ENCODE measurements around the gene CEP85.
"Not testable (repeated sequence)": the region's sequence is repeated elsewhere in the genome, so short reads cannot be mapped to it uniquely, and the experiment has no call there.

CEP85 gene

DNA sequence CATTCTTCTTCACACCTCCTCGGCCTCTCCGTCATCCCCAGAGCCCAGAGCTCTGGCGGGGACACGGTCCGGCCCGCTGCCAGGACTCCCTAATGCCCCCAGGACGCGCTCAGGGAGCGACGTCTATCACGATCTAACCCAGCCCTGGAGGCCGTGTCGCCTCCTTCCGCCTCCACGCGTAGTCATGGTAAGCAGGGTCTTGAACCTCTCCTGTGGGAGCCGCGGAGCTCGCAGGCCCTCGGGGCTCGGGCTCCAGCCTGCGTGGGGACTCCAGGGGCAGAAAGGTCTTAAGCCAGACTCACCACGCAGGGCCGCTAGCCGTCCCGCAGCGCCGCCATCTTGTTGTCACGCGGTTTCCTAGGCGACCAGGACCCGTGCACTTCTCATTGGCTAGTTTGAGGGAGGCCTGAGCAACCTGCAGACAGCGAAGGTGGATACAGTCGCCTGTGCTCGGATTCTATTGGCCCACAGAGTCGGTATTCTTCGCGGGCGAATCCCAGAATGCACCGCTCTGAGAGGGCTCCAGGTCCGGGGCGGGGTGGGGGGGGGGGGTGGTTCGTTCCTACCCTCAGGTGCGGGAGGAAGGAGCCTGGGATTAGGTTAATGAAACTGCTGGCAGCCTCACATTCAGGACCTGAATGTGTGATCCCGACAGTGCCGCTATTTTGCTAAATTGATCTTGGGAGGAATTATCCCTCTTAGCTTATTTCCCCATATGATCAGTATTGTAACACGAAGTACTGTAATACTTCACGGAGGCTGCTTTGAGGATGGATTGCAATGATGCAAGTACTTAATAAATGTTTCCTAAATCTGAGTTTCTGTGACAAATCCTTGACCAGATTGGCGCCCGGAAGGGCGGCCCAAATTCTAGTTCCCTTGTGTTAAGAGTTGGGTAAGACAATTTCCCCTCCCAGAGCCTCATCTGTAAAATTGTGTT, 72.6 kb downstream of the CEP85 start, which contains the start of gene UBXN11:
UBXN11 (minus strand) TSS at position 347 of the 940 bp plus-strand sequence. CDS start 3,753 bp downstream, outside the sequence.
- peaks cover 19% of the 10 kb centered on the region for H3K4me1 ChIP-seq (ENCODE audit: low read depth, poor library complexity, severe bottlenecking)
- H3K27me3 ChIP-seq (ENCODE audit: insufficient read depth, low read depth), result no peaks in the 10 kb centered on the region
- H2AFZ ChIP-seq (ENCODE audit: low read depth), result peak within 1 kb of the TSS; percentile 96
- TF ChIP-seq, protein P1, sequence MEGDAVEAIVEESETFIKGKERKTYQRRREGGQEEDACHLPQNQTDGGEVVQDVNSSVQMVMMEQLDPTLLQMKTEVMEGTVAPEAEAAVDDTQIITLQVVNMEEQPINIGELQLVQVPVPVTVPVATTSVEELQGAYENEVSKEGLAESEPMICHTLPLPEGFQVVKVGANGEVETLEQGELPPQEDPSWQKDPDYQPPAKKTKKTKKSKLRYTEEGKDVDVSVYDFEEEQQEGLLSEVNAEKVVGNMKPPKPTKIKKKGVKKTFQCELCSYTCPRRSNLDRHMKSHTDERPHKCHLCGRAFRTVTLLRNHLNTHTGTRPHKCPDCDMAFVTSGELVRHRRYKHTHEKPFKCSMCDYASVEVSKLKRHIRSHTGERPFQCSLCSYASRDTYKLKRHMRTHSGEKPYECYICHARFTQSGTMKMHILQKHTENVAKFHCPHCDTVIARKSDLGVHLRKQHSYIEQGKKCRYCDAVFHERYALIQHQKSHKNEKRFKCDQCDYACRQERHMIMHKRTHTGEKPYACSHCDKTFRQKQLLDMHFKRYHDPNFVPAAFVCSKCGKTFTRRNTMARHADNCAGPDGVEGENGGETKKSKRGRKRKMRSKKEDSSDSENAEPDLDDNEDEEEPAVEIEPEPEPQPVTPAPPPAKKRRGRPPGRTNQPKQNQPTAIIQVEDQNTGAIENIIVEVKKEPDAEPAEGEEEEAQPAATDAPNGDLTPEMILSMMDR (conservative IDR thresholded peaks at IDR 0.05; ENCODE audit: low read depth, low read length), result no peak
- H3K4me3 ChIP-seq (IDR thresholded peaks at IDR 0.05; ENCODE audit: insufficient read depth, low read depth, low read length), result peak within 1 kb of the TSS; percentile 91
- peak within 1 kb of the TSS; percentile 63 for H3K27ac ChIP-seq
- H4K20me1 ChIP-seq (ENCODE audit: insufficient read depth), result no peaks in the 10 kb centered on the region
- H3K4me2 ChIP-seq, result peak within 1 kb of the TSS; percentile 98
- no peaks in the 10 kb centered on the region for H3K36me3 ChIP-seq (ENCODE audit: insufficient read depth)
- peak within 1 kb of the TSS; percentile 77 for H3K9ac ChIP-seq
- H3K79me2 ChIP-seq (ENCODE audit: insufficient read depth, low read depth), result no peaks in the 10 kb centered on the region

GRCh38 chr1:26307363-26307781, 73.4 kb downstream of the CEP85 start:
- peak overlapping the region; percentile 77 for H3K9ac ChIP-seq
- no peaks in the 10 kb centered on the region for H4K20me1 ChIP-seq (ENCODE audit: insufficient read depth)
- peak overlapping the region; percentile 75 for H3K4me2 ChIP-seq
- no peaks in the 10 kb centered on the region for H3K36me3 ChIP-seq (ENCODE audit: insufficient read depth)
- H3K79me2 ChIP-seq (ENCODE audit: insufficient read depth, low read depth), result no peaks in the 10 kb centered on the region
- H3K4me3 ChIP-seq (IDR thresholded peaks at IDR 0.05; ENCODE audit: insufficient read depth, low read depth, low read length), result peak overlapping the region; percentile 78
- peak overlapping the region; percentile 77 for H2AFZ ChIP-seq (ENCODE audit: low read depth)
- no peaks in the 10 kb centered on the region for H3K27me3 ChIP-seq (ENCODE audit: insufficient read depth, low read depth)
- TF ChIP-seq, protein P1 (conservative IDR thresholded peaks at IDR 0.05; ENCODE audit: low read depth, low read length), result no peak
- H3K27ac ChIP-seq, result peak overlapping the region; percentile 63
- peaks cover 19% of the 10 kb centered on the region for H3K4me1 ChIP-seq (ENCODE audit: low read depth, poor library complexity, severe bottlenecking)

GRCh38 chr1:26307966-26308899, 74.2 kb downstream of the CEP85 start:
- not testable (repeated sequence) for H3K79me2 ChIP-seq (ENCODE audit: insufficient read depth, low read depth); H3K36me3 ChIP-seq (ENCODE audit: insufficient read depth); H4K20me1 ChIP-seq (ENCODE audit: insufficient read depth); H3K27ac ChIP-seq; H3K9ac ChIP-seq; H3K27me3 ChIP-seq (ENCODE audit: insufficient read depth, low read depth); H3K4me2 ChIP-seq; H3K4me3 ChIP-seq (IDR thresholded peaks at IDR 0.05; ENCODE audit: insufficient read depth, low read depth, low read length)
- Histone ChIP-seq H2AFZ (ENCODE audit: low read depth) (peak overlapping the region; percentile 77; the same call in 1 of the 2 replicates), H3K4me1 (ENCODE audit: low read depth, poor library complexity, severe bottlenecking) (peaks cover 19% of the 10 kb centered on the region)

GRCh38 chr1:26314501-26314900, 80.5 kb downstream of the CEP85 start:
- Histone ChIP-seq H3K27me3 (ENCODE audit: insufficient read depth, low read depth) (no peaks in the 10 kb centered on the region), H3K9ac (no peak overlapping the region), H2AFZ (ENCODE audit: low read depth) (no peak overlapping the region), H3K4me1 (ENCODE audit: low read depth, poor library complexity, severe bottlenecking) (no peaks in the 10 kb centered on the region), H3K27ac (no peak overlapping the region), H4K20me1 (ENCODE audit: insufficient read depth) (no peaks in the 10 kb centered on the region), H3K36me3 (ENCODE audit: insufficient read depth) (no peaks in the 10 kb centered on the region), H3K4me2 (no peak overlapping the region), H3K4me3 (IDR thresholded peaks at IDR 0.05; ENCODE audit: insufficient read depth, low read depth, low read length) (no peak overlapping the region), H3K79me2 (ENCODE audit: insufficient read depth, low read depth) (no peaks in the 10 kb centered on the region)
- TF ChIP-seq, protein P1 (conservative IDR thresholded peaks at IDR 0.05; ENCODE audit: low read depth, low read length), result no peak

Measured in KMS-11 (cell line).